ENCODE results near the gene PCDHA12.

- TF ChIP-seq FOXA1 (IDR thresholded peaks at IDR 0.05) = no peak
- TF ChIP-seq REST (IDR thresholded peaks at IDR 0.05) = no peak
- TF ChIP-seq CTCF (IDR thresholded peaks at IDR 0.05; ENCODE audit: low read depth, low read length, missing input control) = no peak
- TF ChIP-seq ZBTB33 (IDR thresholded peaks at IDR 0.05) = no peak
These were observed 50.8 kb downstream of the PCDHA12 start, which contains the start of gene PCDHAC1 for GRCh38 chr5:140925806-140926442.

All from liver (tissue), 2 donors.